ENCODE results near the gene VTI1A. TPM values are rescaled to one million over a fixed set of nuclear protein-coding genes. Genes with fewer than 3 reads are reported as not detected.

The VTI1A gene
- polyA plus RNA-seq, 1 experiment, result 20.4 TPM

- ChIA-PET POLR2A (no interaction called here), CTCF (interaction anchor here (1.3 kb wide), 1 partner anchor 49 kb away, joined by 3 read pairs; no protein-coding TSS in a partner anchor)
- H3K9me3 ChIP-seq (ENCODE audit: control insufficient read depth, insufficient read depth, low read length), result no peaks in the 10 kb centered on the region; the same call in 1 of the 2 replicates
- no peak for TF ChIP-seq CTCF (IDR thresholded peaks at IDR 0.05; ENCODE audit: low read depth, low read length)
- no peak for DNase-seq (ENCODE audit: low read depth, low spot score)
- H3K27ac ChIP-seq (ENCODE audit: low read depth, low read length), result no peak overlapping the region
- H3K4me3 ChIP-seq (ENCODE audit: low read depth, low read length), result no peak overlapping the region
- no peaks in the 10 kb centered on the region for H3K27me3 ChIP-seq (ENCODE audit: control insufficient read depth, insufficient read depth, low read length)
Measured at GRCh38 chr10:112671743-112672142, 224.7 kb downstream of the VTI1A start.

- H3K9me3 ChIP-seq (ENCODE audit: control insufficient read depth, insufficient read depth, low read length), result no peaks in the 10 kb centered on the region; the same call in 1 of the 2 replicates
- no peak for TF ChIP-seq CTCF (IDR thresholded peaks at IDR 0.05; ENCODE audit: low read depth, low read length)
- no peak for DNase-seq (ENCODE audit: low read depth, low spot score)
Measured at GRCh38 chr10:112672706-112673105, 225.7 kb downstream of the VTI1A start.

GRCh38 chr10:112675560-112676083 is 228.6 kb downstream of the VTI1A start:
- ChIA-PET POLR2A (no interaction called here), CTCF (no interaction called here)
- no peak overlapping the region for H3K27ac ChIP-seq (ENCODE audit: low read depth, low read length)
- H3K4me3 ChIP-seq (ENCODE audit: low read depth, low read length), result no peak overlapping the region
- no peak for TF ChIP-seq CTCF (IDR thresholded peaks at IDR 0.05; ENCODE audit: low read depth, low read length)
- DNase-seq (ENCODE audit: low read depth, low spot score), result no peak
- no peaks in the 10 kb centered on the region for H3K27me3 ChIP-seq (ENCODE audit: control insufficient read depth, insufficient read depth, low read length)
- no peaks in the 10 kb centered on the region; the same call in 1 of the 2 replicates for H3K9me3 ChIP-seq (ENCODE audit: control insufficient read depth, insufficient read depth, low read length)

More at GRCh38 chr10:112672706-112673105, 225.7 kb downstream of the VTI1A start:
- no peak overlapping the region for H3K27ac ChIP-seq (ENCODE audit: low read depth, low read length)
- H3K4me3 ChIP-seq (ENCODE audit: low read depth, low read length), result no peak overlapping the region
- ChIA-PET CTCF (interaction anchor here (0.7 to 1.3 kb wide), 2 partner anchors 48 to 99 kb away, joined by 3 to 5 read pairs; no protein-coding TSS in a partner anchor), POLR2A (no interaction called here)
- no peaks in the 10 kb centered on the region for H3K27me3 ChIP-seq (ENCODE audit: control insufficient read depth, insufficient read depth, low read length)

- Histone ChIP-seq H3K4me3 (ENCODE audit: low read depth, low read length) (no peak overlapping the region), H3K27me3 (ENCODE audit: control insufficient read depth, insufficient read depth, low read length) (no peaks in the 10 kb centered on the region), H3K27ac (ENCODE audit: low read depth, low read length) (no peak overlapping the region), H3K9me3 (ENCODE audit: control insufficient read depth, insufficient read depth, low read length) (no peaks in the 10 kb centered on the region; the same call in 1 of the 2 replicates)
- POLR2A ChIA-PET, result no interaction called here
- CTCF ChIA-PET, result no interaction called here
- TF ChIP-seq CTCF (IDR thresholded peaks at IDR 0.05; ENCODE audit: low read depth, low read length), result no peak
- no peak for DNase-seq (ENCODE audit: low read depth, low spot score)
Measured at GRCh38 chr10:112677689-112678088, 230.7 kb downstream of the VTI1A start.

- Histone ChIP-seq H3K4me3 (ENCODE audit: low read depth, low read length) (no peak overlapping the region), H3K27ac (ENCODE audit: low read depth, low read length) (no peak overlapping the region), H3K27me3 (ENCODE audit: control insufficient read depth, insufficient read depth, low read length) (no peaks in the 10 kb centered on the region), H3K9me3 (ENCODE audit: control insufficient read depth, insufficient read depth, low read length) (no peaks in the 10 kb centered on the region)
- DNase-seq (ENCODE audit: low read depth, low spot score), result no peak
- TF ChIP-seq CTCF (IDR thresholded peaks at IDR 0.05; ENCODE audit: low read depth, low read length), result no peak
- ChIA-PET POLR2A (no interaction called here), CTCF (no interaction called here)
Measured at GRCh38 chr10:112678581-112678980, 231.6 kb downstream of the VTI1A start.
